Skin of body (tissue), 2 donors: ENCODE data around the gene PHLDA1. TPM values are rescaled to one million over a fixed set of nuclear protein-coding genes. Genes with fewer than 3 reads are reported as not detected.

Source experiments
- DNase-seq: peaks from one replicate; lab custom pipeline; 2025; lab: John Stamatoyannopoulos, UW
- total RNA-seq: library from RNA; depleted of rRNA; stranded (reverse); fragments of >200 nt; gene quantifications from one replicate; pipeline ENCODE4 v1.2.3, GENCODE V29; 2014

PHLDA1 gene
- total RNA-seq, 1 donor from 2014 or later: 15.1 TPM

GRCh38 chr12:76037130-76038103 lies 5.8 kb upstream of the PHLDA1 start:
- peak; percentile 88 for DNase-seq

GRCh38 chr12:76035045-76035444 lies 3.5 kb upstream of the PHLDA1 start:
- no peak for DNase-seq

GRCh38 chr12:76033081-76034011 lies 1.8 kb upstream of the PHLDA1 start:
- DNase-seq: peak; percentile 46

GRCh38 chr12:76032043-76032981 lies 736 bp upstream of the PHLDA1 start:
- peak; percentile 73 for DNase-seq

GRCh38 chr12:76031081-76031413 lies 529 bp downstream of the PHLDA1 start:
- DNase-seq: peak; percentile 67

- DNase-seq: no peak
Measured at GRCh38 chr12:76030341-76031080, 1.1 kb downstream of the PHLDA1 start.

GRCh38 chr12:76029982-76030340 lies 1.6 kb downstream of the PHLDA1 start:
- no peak for DNase-seq

- no peak for DNase-seq
Measured at GRCh38 chr12:76028571-76029277, 2.9 kb downstream of the PHLDA1 start.

GRCh38 chr12:76026643-76027063 lies 4.9 kb downstream of the PHLDA1 start:
- peak; percentile 44 for DNase-seq

GRCh38 chr12:76025601-76026575 lies 5.7 kb downstream of the PHLDA1 start:
- no peak for DNase-seq

GRCh38 chr12:76024942-76025600 lies 6.5 kb downstream of the PHLDA1 start:
- no peak for DNase-seq

- DNase-seq: no peak
Measured at GRCh38 chr12:76024102-76024781, 7.3 kb downstream of the PHLDA1 start.

- DNase-seq: no peak
Measured at GRCh38 chr12:76023069-76023690, 8.4 kb downstream of the PHLDA1 start.

GRCh38 chr12:76022506-76022905 lies 9.1 kb downstream of the PHLDA1 start:
- DNase-seq: no peak

GRCh38 chr12:76020731-76021672 lies 10.6 kb downstream of the PHLDA1 start:
- DNase-seq: peak; percentile 25

GRCh38 chr12:76020281-76020680 lies 11.3 kb downstream of the PHLDA1 start:
- no peak for DNase-seq
